Renal cortex interstitium (tissue), 11 donors: ENCODE data around the gene DLL4. TPM values are rescaled to one million over a fixed set of nuclear protein-coding genes. Genes with fewer than 3 reads are reported as not detected.
"Not testable (repeated sequence)": the region's sequence is repeated elsewhere in the genome, so short reads cannot be mapped to it uniquely, and the experiment has no call there.

Experiments
- DNase-seq, 11 donors: peaks; one replicate each; pipeline ENCODE4 v3.0.0-alpha.2; 2013; ENCODE audit warnings: low read depth in 9 of 11, low spot score in 4 of 11; ENCODE audit errors: extremely low read depth in 1 of 11
- polyA plus RNA-seq, 3 donors: library from polyadenylated mRNA; unstranded; fragments of 120-200 nt; gene quantifications; one replicate each; pipeline ENCODE4 v1.2.1, GENCODE V29; 2013; ENCODE audit not compliant: insufficient read length in 3 of 3

The DLL4 gene
- polyA plus RNA-seq, 3 donors = 7.8 to 8.9 (median 8.4) TPM

DNA sequence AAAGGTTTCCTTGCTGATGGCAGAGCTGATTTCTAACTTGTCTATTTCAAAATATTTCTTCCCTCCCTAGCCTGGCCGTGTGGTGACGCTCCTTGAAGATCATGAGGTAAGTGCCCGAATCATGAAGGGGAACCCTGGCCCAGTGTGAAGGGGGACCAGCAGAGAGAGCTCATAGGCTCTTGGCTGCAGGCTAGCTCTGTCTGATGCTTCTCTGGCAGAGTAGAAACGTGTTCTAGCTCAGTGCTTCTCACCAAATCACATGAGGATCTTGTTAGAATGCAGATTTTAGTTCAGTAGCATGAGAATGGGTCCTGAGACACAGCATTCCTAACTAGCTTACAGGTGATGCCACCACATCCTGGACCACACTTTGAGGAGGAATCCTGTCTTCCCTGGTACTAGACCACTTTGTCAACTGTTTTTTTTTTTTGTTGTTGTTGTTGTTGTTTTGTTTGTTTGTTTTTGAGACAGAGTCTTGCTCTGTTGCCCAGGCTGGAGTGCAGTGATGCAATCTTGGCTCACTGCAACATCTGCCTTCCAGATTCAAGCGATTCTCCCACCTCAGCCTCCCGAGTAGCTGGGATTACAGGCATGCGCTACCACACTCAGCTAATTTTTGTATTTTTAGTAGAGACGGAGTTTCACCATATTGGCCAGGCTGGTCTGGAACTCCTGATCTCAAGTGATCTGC is 25.2 kb downstream of the DLL4 start:
- DNase-seq = not testable (repeated sequence)

DNA sequence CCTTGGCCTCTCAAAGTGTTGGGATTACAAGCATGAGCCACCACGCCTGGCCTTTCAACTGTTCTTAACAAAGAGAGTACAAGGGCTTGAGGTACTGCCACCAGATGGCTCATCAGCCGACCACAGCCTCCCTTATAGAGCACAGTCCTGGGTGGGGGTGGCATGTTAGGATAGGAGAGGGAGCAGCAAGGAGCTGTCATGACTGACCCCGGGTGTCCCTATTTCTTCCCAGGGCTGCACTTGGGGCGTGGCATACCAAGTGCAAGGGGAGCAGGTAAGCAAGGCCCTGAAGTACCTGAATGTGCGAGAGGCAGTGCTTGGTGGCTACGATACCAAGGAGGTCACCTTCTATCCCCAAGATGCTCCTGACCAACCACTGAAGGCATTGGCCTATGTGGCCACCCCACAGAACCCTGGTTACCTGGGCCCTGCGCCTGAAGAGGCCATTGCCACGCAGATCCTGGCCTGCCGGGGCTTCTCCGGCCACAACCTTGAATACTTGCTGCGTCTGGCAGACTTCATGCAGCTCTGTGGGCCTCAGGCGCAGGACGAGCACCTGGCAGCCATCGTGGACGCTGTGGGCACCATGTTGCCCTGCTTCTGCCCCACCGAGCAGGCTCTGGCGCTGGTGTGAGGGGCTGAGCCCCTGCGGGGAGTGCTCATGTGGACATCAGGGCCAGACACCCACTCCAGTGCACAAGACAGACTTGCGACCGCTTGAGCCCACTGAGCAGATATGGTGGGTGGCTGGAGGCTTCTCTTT is 26.2 kb downstream of the DLL4 start:
- no peak for DNase-seq

DNA sequence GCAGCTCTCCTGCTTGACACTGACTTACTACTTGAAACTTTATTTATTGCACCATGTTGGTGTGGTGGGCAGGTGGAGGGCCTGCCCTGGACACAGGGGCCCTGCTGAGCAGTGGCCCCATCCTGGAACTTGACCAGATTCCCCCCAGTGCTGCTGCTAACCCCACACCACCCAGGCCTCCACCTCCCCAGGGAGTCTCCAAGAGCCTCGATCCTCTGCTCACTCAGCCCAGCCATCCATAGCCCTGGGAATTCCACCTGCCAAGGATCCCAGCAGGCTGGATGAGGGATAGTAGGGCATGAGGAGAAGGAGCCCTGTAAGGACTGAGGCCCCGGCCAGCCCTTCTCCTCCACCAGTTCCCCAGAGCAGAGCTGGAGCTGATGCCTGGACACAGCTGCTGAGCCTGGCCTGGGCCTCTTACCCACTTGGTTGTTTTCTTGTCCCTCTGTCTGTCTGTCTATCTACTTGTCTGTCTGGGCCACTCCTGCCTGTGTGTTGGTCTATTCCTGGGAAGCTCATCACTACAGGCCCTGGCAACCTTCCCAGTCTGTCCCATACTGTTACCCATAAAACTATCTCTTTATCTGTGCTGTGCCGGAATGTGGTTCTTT is 26.9 kb downstream of the DLL4 start:
- no peak for DNase-seq

DNA sequence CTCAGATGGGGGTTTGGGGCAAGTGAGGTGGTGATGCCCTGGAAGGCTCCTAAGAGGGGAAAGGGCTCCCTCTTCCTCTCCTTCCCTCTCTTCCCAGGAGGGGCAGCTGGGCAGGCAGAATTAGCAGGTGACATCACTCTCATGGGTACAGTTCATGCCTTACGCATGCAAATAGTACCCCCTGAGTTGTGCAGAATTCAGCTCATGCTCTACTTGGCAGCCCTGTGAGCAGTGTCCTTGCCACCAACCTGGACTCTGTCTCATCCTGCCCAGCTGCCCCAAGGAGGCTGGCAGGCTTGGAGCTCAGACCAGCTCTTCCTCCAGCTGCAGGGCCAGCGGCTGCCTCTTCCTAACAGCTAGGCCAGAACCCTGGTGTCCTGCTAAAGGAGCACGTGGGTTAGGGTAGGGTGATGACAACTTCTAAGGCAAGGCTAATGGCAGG is 27.4 kb downstream of the DLL4 start:
- no peak for DNase-seq

DNA sequence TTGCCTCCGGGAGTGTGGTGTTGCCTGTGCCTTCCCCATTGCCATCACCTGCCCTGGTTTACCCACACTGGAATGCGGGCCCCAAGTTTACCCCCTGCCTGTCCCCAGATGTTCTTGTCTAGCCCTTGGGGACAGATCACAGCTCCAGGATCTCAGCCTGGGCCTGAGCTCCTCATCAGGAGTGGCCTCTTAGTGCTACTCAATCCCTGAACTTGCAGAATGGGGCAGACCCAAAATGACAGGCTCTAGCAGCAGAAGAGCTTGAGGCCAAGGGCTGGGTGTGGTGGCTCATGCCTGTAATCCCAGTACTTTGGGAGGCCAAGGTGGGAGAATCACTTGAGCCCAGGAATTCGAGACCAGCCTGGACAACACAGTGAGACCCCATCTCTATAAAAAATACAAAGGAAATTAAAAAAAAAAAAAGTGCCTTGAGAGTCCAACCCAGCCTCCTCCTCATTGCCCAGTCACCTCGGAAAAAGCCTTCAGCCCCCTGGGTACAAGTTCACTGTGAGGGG is 28.0 kb downstream of the DLL4 start:
- DNase-seq = no peak

DNA sequence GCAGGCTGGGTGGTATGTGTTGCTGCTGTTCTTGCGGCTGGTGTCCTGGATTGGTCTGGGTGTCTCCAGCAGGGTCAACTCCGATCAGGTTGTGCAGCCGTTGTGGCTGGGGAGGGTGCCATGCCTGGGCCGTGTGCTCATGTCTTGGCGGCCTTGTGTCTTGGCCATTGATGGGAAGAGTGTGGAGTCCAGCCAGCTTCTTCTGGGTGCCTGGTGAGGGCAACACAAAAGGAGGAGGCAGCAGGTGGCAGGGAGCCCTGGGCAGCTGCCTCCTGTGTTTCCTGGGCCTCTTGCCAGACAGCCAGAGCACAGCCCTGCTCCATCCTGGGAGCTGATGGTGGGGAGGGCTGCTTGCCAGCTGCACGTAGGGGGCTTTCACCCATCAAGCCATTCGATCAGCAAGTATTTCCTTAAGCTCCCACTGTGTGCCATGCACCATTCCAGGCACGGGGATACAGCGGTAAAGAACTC is 28.5 kb downstream of the DLL4 start:
- DNase-seq = no peak

DNA sequence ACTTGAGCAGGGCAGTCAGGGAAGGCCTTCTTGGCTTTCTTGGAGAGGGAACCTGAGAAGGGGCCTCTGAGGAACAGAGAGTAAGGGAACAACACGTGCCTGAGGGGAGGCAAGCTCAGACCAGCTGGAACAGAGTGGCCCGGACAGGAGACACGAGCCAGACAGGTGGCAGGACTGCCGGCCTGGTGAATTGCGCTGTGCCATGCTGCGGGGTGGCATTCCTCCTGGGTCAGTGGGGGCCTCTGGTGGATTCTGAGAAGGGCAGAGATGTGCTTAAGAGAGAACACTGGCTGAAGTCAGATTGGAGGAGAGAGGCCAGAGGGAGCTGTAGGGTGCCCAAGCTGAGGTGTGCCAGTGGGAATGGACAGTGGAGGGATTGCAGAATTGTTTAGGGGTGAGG is 29.0 kb downstream of the DLL4 start:
- DNase-seq = no peak

DNA sequence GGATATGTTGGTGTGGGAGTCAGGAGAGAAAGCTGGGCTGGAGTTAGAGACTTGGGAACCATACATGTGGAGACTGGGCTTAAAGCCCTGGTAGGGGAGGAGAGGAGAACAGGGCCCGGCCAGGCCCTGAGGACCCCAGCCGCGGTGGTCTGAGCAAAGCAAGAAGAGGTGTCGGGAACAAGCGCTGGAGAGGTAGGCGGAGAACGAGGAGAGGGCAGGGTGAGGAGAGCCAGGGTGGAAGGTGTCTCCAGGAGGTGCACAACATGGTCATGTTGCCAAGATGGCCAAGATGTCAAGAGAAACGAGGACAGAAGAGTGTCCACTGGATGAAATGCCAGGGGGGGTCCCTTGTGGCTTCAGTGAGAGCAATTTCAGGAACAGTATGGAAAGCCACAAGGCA is 29.6 kb downstream of the DLL4 start:
- DNase-seq = no peak

DNA sequence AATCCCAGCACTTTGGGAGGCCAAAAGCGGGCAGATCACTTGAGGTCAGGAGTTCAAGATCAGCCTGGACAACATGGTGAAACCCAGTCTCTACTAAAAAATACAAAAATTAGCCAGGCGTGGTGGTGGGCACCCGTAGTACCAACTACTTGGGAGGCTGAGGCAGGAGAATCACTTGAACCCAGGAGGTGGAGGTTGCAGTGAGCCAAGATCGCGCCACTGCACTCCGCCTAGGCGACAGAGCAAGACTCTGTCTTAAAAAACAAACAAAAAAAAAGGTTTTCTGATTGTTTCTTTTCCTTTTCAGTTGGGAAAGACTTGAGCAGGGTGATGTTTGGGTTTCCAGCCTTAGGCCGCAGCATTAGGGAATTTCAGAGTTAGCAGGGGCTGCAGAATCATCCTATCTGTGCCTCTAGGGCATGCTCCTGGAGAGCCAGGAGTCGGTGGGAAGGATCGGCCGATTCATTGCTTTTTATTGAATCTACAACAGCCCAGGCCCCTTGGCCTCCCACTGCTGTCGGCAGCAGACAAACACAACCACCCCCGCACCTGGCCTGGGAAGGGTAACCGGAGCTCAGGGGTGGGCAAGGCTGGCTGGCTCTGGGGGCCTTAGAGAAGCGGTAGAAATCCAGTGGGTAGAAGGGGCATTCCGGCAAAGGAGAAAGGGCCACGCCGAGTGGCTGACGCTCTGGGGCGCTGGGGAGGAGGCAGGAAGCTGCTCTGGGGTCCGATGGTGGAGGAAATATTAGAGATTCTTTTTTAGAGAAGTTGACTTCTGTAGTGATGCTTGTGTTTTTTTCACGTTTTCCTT is 30.4 kb downstream of the DLL4 start:
- DNase-seq = peak in 7 of 11 donors; percentile 33 to 78 (median 62)

DNA sequence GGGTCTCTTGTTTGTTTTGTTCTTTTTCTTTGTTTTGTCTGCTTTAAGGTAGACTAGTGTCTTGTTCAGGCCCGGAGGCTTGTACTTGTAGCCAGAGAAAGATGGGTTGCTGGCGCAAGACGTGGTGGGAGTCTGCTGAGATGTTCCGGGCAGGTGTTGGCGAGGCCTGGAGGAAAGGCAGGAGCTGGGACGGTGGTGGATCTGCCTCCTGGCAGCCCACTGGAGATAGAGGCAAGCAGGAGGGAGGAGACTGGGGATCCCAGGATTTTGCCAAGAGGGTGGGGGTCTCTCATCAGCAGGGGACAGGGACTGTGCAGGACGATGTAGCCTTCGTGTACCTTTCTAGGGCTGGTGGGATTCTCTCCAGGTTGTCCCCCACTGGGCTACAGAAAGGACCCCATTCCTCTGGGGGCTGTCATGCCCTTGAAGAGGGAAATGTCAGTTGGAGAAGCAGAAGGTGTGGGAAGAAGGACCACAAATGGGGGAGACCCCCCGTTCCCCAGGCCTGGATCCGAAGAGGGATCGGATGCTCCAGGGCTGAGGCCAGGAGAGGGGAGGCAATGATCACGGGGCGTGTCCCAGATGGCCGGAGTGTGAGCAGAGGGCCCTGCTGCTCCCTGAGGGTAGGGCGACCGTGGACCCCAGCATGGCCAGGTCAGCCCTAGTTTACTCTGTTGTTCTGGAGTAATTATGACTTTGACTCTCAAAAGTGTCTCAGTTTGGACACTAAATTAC is 31.2 kb downstream of the DLL4 start:
- no peak for DNase-seq

DNA sequence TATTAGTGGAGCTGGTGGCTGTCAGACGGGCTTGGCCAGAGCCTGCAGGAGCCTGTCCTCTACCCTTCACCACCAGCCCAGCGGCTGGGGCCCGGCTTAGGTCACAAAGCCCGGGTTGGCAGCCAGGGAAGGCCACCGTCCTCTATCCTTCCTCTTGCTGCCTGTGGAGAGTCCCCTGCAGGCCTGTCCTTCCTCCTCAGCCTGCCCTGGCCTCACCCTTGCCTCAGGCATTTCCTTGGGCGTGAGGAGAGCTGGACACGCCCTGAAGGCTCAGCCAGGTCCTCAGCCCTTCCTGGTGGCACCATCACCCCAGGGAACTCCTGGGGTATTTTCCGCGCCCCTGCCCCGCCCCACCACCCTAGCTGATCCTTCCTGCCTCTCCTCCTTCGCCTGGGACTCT is 31.8 kb downstream of the DLL4 start:
- DNase-seq = no peak

DNA sequence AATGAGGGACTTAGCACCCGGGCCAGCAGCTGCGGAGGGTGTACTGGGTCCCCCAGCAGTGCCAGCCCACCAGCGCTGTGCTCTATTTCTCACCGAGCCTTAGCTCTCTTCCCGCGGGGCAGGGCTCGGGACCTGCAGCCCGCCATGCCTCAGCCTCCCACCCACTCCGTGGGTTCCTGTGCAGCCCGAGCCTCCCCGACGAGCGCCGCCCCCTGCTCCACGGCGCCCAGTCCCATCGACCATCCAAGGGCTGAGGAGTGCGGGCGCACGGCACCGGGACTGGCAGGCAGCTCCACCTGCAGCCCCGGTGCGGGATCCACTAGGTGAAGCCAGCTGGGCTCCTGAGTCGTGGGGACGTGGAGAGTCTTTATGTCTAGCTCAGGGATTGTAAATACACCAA is 32.6 kb downstream of the DLL4 start:
- not testable (repeated sequence) for DNase-seq

DNA sequence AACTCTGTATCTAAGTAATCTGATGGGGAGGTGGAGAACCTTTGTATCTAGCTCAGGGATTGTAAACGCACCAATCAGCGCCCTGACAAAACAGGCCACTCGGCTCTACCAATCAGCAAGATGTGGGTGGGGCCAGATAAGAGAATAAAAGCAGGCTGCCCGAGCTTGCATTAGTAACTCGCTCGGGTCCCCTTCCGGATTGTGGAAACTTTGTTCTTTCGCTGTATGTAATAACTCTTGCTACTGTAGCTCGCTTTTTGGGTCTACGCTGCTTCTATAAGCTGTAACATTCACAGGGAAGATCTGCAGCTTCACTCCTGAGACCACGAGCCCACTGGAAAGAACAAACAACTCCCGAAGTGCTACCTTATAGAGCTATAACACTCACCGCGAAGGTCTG is 33.2 kb downstream of the DLL4 start:
- not testable (repeated sequence) for DNase-seq

DNA sequence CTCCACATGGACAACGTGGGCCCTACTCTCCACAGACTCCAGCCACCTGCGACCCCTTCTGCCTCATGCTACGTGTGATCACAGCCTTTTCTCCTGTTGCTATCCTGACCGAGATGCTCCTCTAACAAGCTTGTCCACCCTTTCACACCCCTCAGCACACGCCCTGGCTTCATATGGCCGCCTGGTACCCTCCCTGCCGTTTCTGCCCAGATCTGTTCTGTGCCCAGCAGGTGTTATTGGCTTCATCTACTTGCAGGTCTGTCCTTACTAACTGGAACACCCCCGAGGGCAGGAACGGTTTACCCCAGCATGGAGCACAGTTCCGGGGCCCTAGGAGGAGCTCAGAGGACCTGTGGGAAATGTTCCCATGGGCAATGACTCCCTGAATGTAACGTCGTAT is 34.1 kb downstream of the DLL4 start:
- DNase-seq = no peak

DNA sequence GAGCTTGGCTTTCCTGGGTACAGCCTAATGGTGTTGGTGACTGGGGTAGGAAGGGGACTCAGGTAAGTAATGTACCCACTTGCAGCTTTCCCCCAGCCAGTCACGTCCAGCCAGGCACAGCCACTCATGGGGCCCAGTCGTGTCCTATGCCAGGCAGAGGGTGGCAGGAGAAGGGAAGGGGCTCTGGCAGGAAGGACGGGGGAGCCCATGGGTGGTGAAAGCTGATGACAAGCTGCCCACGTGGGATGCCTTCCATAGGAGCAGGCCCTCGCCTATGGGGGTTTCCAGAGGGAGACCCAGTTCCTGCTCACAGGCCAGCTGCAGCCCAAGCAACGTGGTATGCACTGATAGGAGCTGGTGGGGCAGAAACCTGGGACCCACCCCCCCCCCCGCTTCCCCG is 34.9 kb downstream of the DLL4 start:
- no peak for DNase-seq

DNA sequence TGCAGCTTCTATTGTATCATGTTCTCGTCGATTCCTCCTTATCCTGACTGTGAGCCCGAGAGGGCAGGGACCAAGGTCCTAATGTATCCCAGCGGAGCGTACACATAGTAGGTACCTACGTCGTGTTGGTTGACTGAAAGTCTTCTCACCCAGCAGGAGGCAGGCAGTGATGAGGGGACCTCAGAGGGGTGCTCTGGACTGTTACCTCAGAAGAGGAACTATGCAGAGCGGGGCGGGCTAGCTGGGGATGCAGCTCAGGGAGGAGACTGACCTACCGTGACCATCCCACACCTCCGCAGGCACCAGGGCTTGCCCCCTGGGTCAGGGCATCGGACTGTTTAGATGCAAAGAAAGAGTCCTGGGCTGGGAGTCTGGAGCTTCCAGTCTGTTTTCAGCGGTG is 35.5 kb downstream of the DLL4 start:
- no peak for DNase-seq

DNA sequence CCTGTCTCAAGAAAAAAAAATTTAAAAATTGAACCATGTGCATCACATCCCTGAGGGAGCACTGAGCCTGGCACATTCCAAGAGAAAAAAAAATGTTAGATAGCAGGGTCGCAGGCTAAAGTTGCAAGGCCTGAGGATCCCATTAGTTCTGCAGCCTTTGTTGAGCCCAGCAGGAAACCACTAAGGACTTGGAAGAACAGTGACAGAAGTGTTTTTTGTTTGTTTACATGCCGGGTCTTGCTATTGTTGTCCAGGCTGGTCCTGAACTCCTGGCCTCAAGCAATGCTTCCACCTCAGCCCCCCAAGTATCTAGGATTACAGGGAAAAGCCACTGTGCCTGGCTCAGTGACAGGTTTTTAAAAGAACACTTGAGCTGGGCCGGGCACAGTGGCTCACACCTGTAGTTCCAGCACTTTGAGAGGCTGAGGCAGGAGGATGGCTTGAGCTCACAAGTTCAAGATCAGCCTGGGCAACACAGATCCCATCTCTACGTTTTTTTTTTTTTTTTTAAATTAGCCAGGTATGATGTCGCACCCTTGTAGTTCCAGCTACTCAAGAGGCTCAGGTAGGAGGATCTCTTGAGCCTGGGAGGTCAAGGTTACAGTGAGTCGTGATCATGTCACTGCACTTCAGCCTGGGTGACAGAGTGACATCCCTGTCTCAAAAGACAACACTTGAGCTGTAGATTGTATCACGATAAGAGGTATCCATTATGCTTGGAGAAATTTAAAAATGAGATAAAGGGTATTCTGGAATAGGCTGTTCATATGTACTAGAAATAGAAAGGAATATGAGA is 39.3 kb downstream of the DLL4 start:
- DNase-seq = no peak

DNA sequence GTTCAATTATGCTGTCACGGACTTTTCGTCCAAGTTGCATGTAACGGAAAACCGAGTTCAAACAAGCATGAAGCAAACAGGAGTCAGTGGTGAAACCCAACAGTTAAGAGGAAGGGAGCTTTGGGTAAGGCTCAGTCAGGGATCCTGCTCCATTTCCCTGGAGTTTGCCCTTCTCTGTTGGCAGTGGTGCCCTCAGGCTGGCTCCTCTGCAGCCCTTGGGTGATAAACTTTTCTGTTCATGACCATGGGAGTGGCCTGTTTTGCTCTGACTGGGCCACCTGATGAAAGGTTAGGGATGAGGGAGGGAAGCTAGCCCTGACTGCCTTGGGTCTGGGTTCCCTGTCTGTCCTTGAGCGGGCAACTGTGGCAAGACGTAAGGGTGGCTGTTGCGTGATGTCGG is 40.2 kb downstream of the DLL4 start:
- no peak for DNase-seq
